GM12801 (cell line): ENCODE data around the gene MAST3.

ENCODE experiments used
- TF ChIP-seq, protein P1 (sequence below): IDR thresholded peaks from one replicate; pipeline ENCODE4 v1.5.1; 2011; ENCODE audit warnings: control low read depth; ENCODE audit not compliant: insufficient read length; ENCODE audit errors: extremely low read depth

Gene MAST3

GRCh38 chr19:18122424-18122823 is 24.8 kb downstream of the MAST3 start:
- TF ChIP-seq, protein P1, sequence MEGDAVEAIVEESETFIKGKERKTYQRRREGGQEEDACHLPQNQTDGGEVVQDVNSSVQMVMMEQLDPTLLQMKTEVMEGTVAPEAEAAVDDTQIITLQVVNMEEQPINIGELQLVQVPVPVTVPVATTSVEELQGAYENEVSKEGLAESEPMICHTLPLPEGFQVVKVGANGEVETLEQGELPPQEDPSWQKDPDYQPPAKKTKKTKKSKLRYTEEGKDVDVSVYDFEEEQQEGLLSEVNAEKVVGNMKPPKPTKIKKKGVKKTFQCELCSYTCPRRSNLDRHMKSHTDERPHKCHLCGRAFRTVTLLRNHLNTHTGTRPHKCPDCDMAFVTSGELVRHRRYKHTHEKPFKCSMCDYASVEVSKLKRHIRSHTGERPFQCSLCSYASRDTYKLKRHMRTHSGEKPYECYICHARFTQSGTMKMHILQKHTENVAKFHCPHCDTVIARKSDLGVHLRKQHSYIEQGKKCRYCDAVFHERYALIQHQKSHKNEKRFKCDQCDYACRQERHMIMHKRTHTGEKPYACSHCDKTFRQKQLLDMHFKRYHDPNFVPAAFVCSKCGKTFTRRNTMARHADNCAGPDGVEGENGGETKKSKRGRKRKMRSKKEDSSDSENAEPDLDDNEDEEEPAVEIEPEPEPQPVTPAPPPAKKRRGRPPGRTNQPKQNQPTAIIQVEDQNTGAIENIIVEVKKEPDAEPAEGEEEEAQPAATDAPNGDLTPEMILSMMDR = no peak

DNA sequence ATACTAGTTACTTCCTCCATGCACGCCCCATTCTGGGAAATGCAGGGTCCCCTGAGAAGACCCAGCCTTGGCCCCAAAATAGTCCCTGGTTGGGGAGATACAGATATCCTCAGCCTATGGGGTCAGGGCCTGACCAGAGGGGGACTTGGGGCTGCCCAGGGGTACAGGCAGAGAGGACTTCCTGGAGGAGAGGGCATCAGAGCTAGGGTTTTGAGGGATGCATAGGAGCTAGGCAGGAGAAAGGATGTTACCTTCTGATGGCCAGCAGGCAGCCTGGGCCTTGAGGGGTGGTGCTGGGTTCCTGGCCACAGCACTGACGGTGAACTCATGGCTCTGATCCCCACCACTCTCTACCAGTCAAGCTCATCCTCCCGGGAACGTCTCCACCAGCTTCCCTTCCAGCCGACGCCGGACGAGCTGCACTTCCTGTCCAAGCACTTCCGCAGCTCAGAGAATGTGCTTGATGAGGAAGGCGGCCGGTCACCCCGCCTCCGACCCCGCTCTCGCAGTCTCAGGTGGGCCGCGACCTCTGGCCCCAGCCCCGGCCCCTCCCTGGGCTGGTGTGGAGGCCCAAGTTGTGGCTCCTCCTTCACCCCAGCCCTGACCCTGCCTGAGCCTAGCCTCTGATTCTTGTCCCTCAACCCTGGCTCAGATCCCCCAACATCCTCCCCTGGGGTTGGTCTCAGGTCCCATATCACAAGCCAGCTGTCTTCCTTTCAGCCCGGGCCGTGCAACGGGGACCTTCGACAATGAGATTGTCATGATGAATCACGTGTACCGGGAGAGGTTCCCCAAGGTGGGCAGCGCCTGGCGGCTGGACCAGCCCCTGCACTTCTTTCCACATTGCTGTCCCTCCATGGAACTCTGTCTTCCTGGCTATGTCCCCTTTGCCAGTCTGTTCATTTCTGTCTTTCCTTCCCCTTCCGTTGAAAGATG is 25.6 kb downstream of the MAST3 start:
- TF ChIP-seq, protein P1 = no peak

- TF ChIP-seq, protein P1 = no peak
Observed at GRCh38 chr19:18123819-18124218, 26.2 kb downstream of the MAST3 start.

DNA sequence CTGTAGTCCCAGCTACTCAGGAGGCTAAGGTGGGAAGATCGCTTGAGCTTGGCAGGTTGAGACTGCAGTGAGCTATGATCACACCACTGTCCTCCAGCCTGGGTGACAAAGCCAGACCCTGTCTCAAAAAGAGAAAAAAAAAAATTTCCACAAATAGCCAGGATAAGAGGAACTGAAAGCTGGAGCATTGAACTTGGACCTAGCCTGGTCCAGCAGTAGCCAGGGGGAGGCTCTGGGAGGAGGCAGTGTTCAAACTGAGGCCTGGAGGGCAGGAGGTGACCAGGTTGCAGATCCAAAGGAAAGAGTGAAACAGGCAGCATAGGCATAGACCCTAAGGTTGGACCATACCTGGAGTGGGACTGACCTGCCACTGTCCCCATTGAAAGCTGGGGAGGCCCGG is 28.5 kb downstream of the MAST3 start:
- TF ChIP-seq, protein P1 = no peak

GRCh38 chr19:18128044-18128443 is 30.5 kb downstream of the MAST3 start:
- TF ChIP-seq, protein P1 = no peak

DNA sequence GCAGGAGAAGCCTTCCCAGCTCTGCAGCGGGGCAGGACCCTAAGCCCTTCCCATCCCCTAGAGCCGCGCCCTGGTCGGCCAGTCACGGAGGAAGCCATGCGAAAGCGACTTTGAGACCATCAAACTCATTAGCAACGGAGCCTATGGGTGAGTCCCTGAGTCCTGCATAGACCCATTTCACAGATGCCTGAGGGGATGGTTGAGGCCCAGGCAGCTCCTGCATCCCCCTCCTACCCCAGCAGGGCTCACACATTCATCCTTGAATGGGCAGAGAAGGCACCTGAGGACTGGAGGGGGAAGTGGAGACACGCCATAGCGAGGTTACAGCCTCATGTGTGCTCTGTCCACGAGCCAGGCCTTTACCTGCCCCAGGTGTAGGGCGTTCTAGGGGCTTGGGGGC is 31.2 kb downstream of the MAST3 start:
- TF ChIP-seq, protein P1 = no peak

GRCh38 chr19:18130523-18131242 is 33.1 kb downstream of the MAST3 start:
- TF ChIP-seq, protein P1 = no peak
